GM23248 (cell line): Measurements from ENCODE around the gene TAMALIN.

ENCODE experiments used
- EZH2 ChIP-seq: fragments of 200-600 bp; sonication (generic); IDR thresholded peaks from 2 replicates; pipeline ENCODE4 v1.6.1; 2018; ENCODE audit warnings: antibody characterized with exemption, mild to moderate bottlenecking; ENCODE audit not compliant: insufficient read depth, poor library complexity, severe bottlenecking
- EZH2phosphoT487 ChIP-seq: fragments of 200-600 bp; sonication (generic); IDR thresholded peaks from 2 replicates; pipeline ENCODE4 v1.6.1; 2018; ENCODE audit warnings: antibody characterized with exemption, moderate library complexity, mild to moderate bottlenecking, low read depth; ENCODE audit not compliant: insufficient read depth

GRCh38 chr12:51960488-51960887, 46.3 kb upstream of the TAMALIN start:
- TF ChIP-seq EZH2phosphoT487 = no peak
- no peak for TF ChIP-seq EZH2
